Stimulated activated naive CD4-positive, alpha-beta T cell treated with Interleukin-2 at 50 U/mL for 16 hours (primary cell): ENCODE data around the gene ZNF430.
"Not testable (repeated sequence)": the region's sequence is repeated elsewhere in the genome, so short reads cannot be mapped to it uniquely, and the experiment has no call there.

Source experiments
- DNase-seq: peaks from one replicate; lab custom pipeline; 2025; lab: John Stamatoyannopoulos, UW

Gene ZNF430

GRCh38 chr19:21020298-21021227, at the start of gene ZNF430:
ZNF430 (plus strand) TSS chr19:21020657; CDS start chr19:21020801, 144 bp downstream.
- peak; percentile 91 for DNase-seq

- not testable (repeated sequence) for DNase-seq
Measured at GRCh38 chr19:20992788-20993187, 27.7 kb upstream of the ZNF430 start.

GRCh38 chr19:20999731-21000352, 20.6 kb upstream of the ZNF430 start:
- DNase-seq = peak; percentile 88

GRCh38 chr19:21021238-21021637, 781 bp downstream of the ZNF430 start:
- not testable (repeated sequence) for DNase-seq

- peak; percentile 38 for DNase-seq
Measured at GRCh38 chr19:21022996-21023395, 2.5 kb downstream of the ZNF430 start.

GRCh38 chr19:21023901-21024300, 3.4 kb downstream of the ZNF430 start:
- DNase-seq = no peak

- DNase-seq = no peak
Measured at GRCh38 chr19:21028969-21029268, 8.5 kb downstream of the ZNF430 start.

GRCh38 chr19:21045028-21045427, 24.6 kb downstream of the ZNF430 start:
- DNase-seq = no peak

GRCh38 chr19:21046489-21046888, 26.0 kb downstream of the ZNF430 start:
- no peak for DNase-seq

GRCh38 chr19:21047716-21048115, 27.3 kb downstream of the ZNF430 start:
- DNase-seq = no peak

GRCh38 chr19:21052902-21053301, 32.4 kb downstream of the ZNF430 start:
- DNase-seq = no peak

GRCh38 chr19:21065336-21065735, 44.9 kb downstream of the ZNF430 start:
- no peak for DNase-seq

- DNase-seq = peak; percentile 77
Measured at GRCh38 chr19:21082011-21082975, 61.8 kb downstream of the ZNF430 start, which contains the start of gene ZNF714. ZNF714 (plus strand) TSS chr19:21082203; CDS start chr19:21098269, 16,066 bp downstream.

GRCh38 chr19:21084343-21084742, 63.9 kb downstream of the ZNF430 start:
- DNase-seq = no peak

- no peak for DNase-seq
Measured at GRCh38 chr19:21087871-21088270, 67.4 kb downstream of the ZNF430 start.

- no peak for DNase-seq
Measured at GRCh38 chr19:21092109-21092508, 71.7 kb downstream of the ZNF430 start.

- no peak for DNase-seq
Measured at GRCh38 chr19:21094347-21095025, 74.0 kb downstream of the ZNF430 start.

GRCh38 chr19:21098291-21098690, 77.8 kb downstream of the ZNF430 start:
- no peak for DNase-seq

- no peak for DNase-seq
Measured at GRCh38 chr19:21101521-21102242, 81.2 kb downstream of the ZNF430 start.

- no peak for DNase-seq
Measured at GRCh38 chr19:21109116-21109515, 88.7 kb downstream of the ZNF430 start.
